HG03575 (cell line): ENCODE data around the gene TRIM26.
"Not testable (repeated sequence)": the region's sequence is repeated elsewhere in the genome, so short reads cannot be mapped to it uniquely, and the experiment has no call there.

Experiments used
- ATAC-seq: cut with Tn5 transposase; IDR thresholded peaks from one replicate; pipeline ENCODE4 v1.9.1; 2021; ENCODE audit not compliant: unreplicated experiment, insufficient number of reproducible peaks, low FRiP score; ENCODE audit errors: extremely low read depth

The TRIM26 gene

DNA sequence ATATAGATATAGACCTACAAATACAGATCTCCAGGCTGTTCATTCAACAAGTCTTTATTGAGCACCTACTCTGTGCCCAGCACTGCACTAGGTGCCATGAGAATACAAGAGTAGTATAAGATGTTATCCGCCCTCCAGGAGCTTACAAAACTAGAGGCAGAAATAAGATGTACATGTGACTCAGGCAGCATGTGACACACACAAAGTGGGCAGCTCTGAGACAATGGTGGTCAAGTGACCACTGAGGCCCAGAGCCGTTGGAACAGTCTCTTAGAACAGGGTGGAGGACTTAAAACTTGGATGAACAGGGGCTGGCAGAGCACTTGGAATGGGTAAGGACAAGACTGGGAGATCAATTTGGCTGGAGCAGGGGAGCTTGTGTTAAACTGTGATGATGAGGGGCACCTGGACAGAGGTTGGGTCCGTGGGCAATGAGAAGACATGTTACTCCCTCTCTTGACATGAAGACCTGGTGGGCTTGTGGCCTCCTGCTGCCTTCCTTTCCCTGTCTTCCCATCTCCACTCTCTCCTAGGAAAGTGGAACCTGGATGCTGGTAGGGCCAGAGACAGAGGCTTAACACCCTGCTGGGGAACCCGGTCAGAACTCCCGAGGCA is 28.7 kb downstream of the TRIM26 start:
- no peak for ATAC-seq

DNA sequence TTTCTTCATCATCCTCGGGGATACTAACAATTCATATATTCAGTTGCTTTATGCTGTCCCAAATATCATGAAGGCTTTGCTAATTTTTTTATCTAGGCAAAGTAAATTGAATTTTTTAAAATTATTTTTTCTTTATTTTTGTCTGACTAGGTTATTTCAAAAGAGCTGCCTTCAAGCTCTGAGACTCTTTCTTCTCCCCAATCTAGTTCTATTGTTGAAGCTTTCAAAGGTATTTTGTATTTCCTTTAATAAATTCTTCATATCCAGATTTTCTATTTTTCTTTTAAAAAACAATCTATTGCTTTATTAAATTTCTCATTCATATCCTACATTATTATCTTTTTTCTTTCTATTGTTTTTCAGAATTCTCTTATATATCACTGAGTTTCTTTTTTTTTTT is 33.1 kb downstream of the TRIM26 start:
- no peak for ATAC-seq

DNA sequence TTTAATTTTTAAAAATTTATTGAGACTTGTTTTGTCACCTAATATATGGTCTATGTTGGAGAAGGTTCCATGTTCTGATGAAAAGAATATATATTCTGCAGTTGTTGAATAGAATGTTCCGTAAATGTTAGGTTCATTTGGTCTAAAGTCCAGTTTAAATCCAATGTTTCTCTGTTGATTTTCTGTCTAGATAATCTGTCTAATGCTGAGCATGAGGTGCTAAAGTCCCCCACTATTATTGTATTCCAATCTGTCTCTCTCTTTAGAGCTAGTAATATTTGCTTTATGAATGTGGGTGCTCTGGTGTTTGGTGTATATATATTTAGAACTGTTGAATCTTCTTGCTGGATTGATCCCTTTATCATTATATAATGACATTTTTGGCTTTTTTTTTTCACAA is 34.4 kb downstream of the TRIM26 start:
- no peak for ATAC-seq

DNA sequence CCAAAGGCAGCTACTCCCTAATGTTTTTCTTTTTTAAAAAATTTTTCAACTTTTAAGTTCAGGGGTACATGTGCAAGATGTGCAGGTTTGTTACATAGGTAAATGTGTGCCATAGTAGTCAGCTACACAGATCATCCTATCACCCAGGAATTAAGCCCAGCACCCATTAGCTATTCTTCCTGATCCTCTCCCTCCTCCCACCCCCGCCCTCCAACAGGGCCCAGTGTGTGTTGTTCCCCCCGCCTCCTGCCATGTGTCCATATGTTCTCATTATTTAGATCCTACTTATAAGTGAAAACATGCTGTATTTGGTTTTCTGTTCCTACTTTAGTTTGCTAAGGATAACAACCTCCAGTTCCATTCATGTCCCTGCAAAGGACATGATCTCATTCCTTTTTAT is 37.4 kb downstream of the TRIM26 start:
- no peak for ATAC-seq

DNA sequence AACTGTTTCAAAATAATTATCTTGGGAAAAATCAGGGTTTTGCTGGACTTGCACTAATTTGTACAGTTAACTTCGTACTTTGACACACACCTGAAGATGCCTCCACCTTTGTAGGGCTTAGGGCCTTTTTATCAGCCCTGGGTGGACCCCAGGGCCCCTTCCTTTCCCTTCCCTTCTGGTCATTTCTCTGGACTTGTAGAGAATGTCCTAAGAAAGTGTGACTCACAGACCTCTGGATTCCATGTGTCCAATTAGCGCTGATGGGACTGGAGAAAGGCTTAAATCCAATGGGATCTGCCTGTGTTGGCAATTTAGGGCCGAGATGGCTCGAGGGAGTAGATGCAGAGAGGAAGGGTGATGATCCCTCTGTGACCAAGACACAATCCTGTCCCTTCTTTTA is 40.5 kb downstream of the TRIM26 start:
- no peak for ATAC-seq

DNA sequence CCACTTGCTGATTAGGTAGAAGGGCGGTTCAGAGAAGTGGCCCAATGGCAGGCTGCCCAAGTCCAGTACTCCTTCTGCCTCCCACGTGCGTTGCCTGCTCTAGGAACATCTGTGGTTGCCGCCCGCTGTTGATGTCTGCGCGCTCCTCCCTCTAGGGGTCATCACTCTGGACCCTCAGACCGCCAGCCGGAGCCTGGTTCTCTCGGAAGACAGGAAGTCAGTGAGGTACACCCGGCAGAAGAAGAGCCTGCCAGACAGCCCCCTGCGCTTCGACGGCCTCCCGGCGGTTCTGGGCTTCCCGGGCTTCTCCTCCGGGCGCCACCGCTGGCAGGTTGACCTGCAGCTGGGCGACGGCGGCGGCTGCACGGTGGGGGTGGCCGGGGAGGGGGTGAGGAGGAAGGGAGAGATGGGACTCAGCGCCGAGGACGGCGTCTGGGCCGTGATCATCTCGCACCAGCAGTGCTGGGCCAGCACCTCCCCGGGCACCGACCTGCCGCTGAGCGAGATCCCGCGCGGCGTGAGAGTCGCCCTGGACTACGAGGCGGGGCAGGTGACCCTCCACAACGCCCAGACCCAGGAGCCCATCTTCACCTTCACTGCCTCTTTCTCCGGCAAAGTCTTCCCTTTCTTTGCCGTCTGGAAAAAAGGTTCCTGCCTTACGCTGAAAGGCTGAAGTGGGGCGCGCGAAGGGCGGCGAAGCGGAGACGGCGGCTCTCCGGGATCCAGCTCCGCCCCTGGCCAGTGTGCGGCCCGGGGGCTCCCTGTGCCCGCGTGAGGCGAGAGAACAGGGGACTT is 41.3 kb downstream of the TRIM26 start:
- ATAC-seq, result no peak

DNA sequence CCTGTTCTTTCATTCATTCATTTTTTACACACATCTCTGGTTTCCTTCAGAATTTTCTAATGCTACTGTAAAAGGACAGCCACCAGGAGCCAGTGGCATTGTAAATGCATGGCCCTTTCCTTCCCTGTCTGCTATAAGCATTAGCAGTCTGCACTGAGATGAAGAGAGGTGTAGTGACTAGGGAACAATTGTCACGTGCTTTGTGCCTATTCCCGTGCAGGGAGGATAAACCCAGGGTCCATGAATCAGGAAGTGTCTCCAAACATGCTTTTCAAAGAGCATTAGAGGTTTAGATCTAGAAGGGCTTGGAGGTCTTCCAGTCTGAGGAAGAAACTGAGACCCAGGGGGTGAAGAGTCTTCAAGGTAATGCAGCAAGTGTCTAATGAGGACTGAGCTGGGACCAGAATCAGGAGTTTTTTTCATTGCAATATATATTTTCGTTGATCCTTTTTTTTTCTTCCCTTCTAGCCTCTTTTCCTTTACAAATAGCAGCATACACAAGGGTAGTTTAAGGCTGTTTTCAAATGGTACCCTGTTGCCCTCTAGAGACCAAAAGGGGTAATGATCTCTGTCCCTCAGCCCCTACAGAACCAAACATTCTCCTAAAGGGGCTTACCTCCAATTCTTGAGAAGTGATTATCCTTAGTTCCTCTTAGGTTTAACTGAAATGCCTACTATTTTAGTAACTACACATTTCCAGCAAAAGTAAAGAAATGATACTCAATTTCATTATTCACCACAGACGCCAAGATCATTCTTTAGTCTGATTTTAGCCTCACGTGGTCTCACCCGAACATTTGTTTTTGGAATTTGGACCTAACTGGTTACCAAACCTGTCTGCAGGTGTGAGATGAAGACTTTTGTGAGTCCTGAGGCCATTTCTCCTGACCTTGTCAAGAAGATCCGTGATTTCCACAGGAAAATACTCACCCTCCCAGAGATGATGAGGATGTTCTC is 43.3 kb downstream of the TRIM26 start:
- ATAC-seq, result no peak

DNA sequence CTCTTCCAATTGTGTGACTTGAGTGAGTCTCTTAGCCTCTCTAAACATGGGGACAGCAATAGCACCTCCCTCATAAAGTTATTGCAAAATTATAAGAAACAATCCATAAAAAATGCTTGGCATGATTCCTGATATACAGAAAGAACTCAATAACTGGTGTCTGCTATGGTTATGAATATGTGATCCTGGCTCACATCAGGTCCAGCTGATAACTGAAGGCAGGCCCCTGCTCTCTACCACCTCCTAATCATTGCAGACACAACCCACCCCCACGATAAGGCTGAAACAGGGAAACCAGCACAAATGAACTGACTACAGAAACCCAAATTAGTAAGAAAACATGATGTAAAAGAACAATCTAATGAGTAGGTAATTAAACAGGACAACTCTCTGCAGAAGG is 44.5 kb downstream of the TRIM26 start:
- ATAC-seq, result no peak

DNA sequence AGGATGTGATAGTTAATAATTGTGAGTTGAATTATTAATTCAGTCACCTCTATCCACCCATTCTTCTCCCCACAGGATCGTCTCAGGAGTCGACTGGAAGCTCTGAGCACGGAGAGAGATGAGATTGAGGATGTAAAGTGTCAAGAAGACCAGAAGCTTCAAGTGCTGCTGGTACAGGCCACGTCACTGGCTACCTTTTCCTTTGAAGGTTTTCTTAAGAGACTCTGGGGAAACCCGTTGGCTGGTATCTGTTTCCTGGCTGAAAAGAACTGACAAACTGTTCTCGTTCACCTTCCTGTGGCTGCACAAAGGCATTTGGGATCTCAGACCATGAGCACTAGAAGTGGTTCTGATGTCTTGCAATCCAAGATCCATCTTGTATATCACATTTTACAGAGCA is 46.1 kb downstream of the TRIM26 start:
- no peak for ATAC-seq

DNA sequence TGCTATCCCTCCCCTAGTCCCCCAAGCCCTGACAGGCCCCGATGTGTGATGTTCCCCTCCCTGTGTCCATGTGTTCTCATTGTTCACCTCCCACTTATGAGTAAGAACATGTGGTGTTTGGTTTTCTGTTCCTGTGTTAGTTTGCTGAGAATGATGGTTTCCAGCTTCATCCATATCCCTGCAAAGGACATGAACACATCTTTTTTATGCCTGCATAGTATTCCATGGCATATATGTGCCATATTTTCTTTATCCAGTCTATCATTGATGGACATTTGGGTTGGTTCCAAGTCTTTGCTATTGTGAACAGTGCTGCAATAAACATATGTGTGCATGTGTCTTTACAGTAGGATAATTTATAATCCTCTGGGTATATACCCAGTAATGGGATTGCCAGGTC is 48.0 kb downstream of the TRIM26 start:
- not testable (repeated sequence) for ATAC-seq

DNA sequence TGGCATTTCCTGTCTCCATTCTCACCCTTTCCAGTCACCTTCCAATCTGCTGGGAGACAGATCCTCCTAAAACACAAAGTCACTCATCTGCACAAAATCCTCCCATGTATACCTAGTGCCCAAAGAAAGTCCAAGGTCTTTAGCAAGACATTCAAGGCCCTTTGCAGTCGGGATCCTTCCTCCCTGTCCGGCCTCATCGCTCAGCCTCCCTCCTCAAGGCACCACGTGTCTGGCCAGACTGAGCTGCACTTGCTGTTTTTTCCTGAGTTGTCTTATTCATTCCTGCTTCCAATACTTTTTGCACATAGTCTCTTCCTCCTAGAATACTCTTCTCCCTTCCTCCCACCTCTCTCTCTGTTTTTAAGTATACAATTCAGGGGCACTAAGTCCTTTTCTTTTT is 48.5 kb downstream of the TRIM26 start:
- no peak for ATAC-seq

DNA sequence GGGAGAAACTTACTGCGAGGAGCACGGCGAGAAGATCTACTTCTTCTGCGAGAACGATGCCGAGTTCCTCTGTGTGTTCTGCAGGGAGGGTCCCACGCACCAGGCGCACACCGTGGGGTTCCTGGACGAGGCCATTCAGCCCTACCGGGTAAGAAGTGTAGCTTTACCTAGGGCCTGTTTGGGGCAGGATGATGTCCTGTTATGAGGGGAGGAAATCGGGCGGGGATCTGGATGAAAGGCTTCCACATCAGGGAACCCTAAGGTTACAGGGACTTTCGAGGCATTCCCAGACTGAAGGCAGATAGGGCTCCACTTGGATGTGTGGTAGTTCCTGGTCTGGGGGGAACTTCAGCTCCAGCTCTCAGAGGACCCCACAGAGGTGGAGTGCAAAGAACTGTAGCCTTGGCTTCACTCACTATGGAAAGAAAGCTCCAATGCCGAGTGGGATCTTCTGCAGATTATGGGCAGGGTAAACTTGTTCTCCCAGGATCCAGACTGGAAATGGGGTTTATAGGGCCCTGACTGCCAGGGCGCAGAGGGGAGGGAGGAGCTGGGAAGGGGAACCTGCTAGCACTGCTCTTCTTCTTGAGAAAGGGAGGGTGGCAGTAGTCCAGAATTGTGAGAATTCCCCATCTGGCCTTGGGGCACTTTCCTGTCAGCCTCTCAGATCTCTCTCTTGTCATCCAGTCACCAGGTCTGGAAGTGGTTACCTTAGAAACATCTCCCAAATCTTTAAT is 49.1 kb downstream of the TRIM26 start:
- ATAC-seq, result no peak

DNA sequence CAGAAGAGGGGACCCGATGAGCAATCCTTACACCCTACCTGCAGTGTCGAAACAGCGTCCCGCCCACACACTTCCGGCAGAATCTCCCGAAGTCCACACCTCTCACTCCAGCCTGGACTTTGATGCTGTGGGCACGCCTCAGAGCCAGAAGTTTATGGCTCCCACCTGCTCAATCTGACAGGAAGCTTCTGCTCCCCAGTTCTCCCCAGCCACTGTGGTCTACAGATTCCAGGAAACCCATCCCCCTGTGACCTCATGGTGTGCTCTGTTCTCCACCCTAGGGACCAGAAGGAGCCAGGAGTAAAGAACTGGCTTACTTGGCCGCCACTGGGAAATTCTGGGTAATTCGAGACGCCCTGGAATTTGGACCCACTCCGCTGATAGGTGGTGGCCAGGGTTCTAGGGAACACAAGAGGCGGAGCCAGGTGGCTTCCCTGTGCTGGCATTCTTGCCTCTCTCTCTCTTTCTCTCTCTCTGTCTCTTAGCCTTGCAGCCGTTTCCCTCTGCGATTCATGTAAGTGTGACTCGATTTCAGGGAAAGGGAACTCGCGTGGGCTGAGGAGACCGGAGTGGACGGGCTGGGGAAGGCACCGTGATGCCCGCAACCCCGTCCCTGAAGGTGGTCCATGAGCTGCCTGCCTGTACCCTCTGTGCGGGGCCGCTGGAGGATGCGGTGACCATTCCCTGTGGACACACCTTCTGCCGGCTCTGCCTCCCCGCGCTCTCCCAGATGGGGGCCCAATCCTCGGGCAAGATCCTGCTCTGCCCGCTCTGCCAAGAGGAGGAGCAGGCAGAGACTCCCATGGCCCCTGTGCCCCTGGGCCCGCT is 49.9 kb downstream of the TRIM26 start, which contains the start of gene TRIM15:
TRIM15 (plus strand) TSS at position 457 of the 828 bp plus-strand sequence; CDS start at position 596, 139 bp downstream.
- no peak for ATAC-seq

DNA sequence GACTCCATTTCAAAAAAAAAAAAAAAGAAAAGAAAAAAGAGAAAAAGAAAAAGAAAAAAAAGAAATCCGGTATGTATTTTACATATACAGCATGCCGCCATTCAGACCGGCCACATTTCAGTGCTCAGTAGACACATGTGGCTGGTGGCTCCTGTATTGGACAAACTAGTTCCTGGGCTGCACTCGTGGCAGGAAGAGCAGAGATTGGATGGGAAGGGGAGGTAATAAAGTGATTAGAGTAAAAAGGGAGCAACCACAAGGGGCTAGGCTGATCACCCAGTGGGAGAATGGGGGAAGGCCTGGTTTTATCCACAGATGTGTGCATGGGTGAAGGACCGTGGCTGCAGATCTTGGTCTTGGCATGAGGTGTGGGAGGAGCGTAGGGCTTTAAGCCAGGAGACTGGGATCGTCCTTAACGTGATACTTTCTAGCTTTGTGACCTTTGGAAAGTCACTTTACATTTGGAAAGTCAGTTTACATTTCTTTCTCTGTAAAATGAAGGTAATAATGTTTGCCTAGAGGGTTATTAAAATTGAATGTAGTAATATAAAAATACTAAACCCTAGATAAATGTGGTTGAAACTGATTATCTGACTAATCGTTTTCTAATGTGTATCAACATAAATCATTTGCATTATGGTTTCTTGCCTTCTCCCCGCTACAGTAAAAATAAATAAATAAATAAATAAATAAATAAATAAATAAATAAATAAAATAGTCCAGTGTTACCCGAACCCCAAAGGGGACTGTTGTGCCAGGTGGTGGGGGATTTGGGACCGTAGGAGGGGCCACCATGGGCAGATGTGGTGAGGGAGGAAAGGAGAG is 50.7 kb downstream of the TRIM26 start:
- no peak for ATAC-seq

DNA sequence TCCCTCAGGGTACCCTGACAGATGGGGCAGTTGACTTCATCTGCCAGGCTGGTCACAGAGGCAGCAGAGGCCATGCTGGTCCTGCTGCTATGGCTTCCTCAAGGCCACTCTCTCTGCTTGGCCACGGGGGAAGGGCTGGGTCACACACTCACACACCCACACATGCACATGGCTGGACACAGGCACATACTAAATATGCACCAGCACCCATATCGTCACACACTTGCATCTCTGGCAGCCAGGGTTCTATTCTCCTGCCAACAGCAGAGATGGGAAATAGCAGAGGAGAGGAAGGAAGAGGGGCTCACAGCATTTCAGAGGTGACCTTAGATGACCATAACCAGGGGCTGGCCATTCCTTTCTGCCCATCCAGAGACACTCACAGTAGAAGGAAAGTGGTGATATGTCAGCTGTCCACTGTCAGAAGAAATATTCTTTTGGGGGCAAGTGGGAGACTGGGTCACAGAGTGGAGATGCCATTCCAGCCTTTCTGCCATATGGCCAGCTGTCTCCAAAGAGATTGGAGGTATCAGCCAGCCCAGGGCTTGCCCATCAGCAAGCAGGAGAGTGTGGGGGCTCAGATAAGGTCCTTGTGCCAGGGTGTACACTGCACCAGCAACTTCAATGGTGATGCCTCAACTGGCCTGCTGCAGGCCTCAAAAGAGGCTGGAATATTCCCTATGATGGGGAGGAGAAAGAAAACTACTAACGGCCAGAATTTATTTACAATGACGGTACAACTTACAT is 52.2 kb downstream of the TRIM26 start, which contains the start of gene TRIM10:
TRIM10 (minus strand) TSS at position 427 of the 747 bp plus-strand sequence; CDS start at position 74, 353 bp downstream.
- ATAC-seq, result no peak

DNA sequence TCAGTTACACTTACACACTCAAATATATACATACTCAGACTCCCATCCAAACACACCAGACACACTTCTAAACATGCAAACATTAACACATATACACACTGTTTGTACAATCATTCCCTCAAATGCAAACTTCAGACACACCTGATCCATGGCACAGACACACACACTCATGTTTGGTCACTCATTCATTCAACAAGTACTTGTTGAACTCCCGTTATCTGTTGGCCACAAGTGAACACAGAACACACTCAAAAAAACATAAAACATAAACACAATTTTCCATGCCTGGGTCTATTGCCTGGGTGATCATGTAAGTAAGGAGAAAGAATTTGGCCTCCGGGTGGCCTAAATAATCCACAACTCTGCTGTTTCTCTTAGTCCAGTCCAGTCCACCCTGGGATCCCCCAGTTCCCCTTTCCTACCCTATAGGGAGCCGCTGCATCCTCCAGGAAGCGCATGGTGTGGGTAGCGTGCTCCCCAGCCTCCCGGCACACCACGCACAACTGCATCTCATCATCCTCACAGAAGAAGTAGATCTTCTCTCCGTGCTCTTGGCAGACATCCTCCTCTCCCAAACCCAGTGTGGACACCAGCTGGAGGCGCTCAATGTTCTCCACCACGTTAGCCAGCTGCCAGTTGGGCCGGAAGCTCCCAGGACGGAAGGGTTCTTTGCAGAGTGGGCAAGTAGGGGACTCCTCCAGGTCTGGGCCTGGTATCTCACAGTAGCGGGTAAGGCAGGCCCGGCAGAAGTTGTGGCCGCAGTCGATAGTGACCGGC is 53.0 kb downstream of the TRIM26 start:
- ATAC-seq, result no peak
